GM18511 (cell line): ENCODE results near the gene TOB1.

Experiments
- ATAC-seq: cut with Tn5 transposase; IDR thresholded peaks from one replicate; pipeline ENCODE4 v1.9.1; 2021; ENCODE audit warnings: mild to moderate bottlenecking, moderate library complexity; ENCODE audit not compliant: unreplicated experiment

TOB1 gene

GRCh38 chr17:50866261-50866949 is at the start of gene TOB1:
TSS of gene TOB1 (minus strand) at chr17:50866354. CDS start at chr17:50864017, 2,337 bp downstream.
- ATAC-seq, result peak; percentile 74

GRCh38 chr17:50914505-50915063 is 48.4 kb upstream of the TOB1 start:
- no peak for ATAC-seq

- ATAC-seq, result no peak
Observed at GRCh38 chr17:50913120-50913519, 47.0 kb upstream of the TOB1 start.

- ATAC-seq, result no peak
Observed at GRCh38 chr17:50911890-50912289, 45.7 kb upstream of the TOB1 start.

- no peak for ATAC-seq
Observed at GRCh38 chr17:50911450-50911849, 45.3 kb upstream of the TOB1 start.

- ATAC-seq, result no peak
Observed at GRCh38 chr17:50909765-50910605, 43.8 kb upstream of the TOB1 start.

- no peak for ATAC-seq
Observed at GRCh38 chr17:50908860-50909764, 43.0 kb upstream of the TOB1 start.

GRCh38 chr17:50908140-50908859 is 42.1 kb upstream of the TOB1 start:
- ATAC-seq, result no peak

- no peak for ATAC-seq
Observed at GRCh38 chr17:50906443-50906842, 40.3 kb upstream of the TOB1 start.

- ATAC-seq, result no peak
Observed at GRCh38 chr17:50905460-50905803, 39.3 kb upstream of the TOB1 start.

GRCh38 chr17:50904518-50905459 is 38.6 kb upstream of the TOB1 start:
- ATAC-seq, result no peak

GRCh38 chr17:50903604-50904517 is 37.7 kb upstream of the TOB1 start:
- ATAC-seq, result no peak

GRCh38 chr17:50902372-50903353 is 36.5 kb upstream of the TOB1 start:
- ATAC-seq, result no peak

- no peak for ATAC-seq
Observed at GRCh38 chr17:50900383-50900892, 34.3 kb upstream of the TOB1 start.

GRCh38 chr17:50899559-50900319 is 33.6 kb upstream of the TOB1 start:
- ATAC-seq, result no peak

- no peak for ATAC-seq
Observed at GRCh38 chr17:50899005-50899460, 32.9 kb upstream of the TOB1 start.
